AG04450 (cell line): ENCODE data around the gene DBX2. TPM values are rescaled to one million over a fixed set of nuclear protein-coding genes. Genes with fewer than 3 reads are reported as not detected.
"Not testable (repeated sequence)": the region's sequence is repeated elsewhere in the genome, so short reads cannot be mapped to it uniquely, and the experiment has no call there.

Experiments
- CTCF ChIA-PET: fragments of 300-600, 350-600 bp; formaldehyde crosslinking; extraction: SDS; loops from one replicate; lab custom pipeline; 2022; ENCODE audit warnings: antibody characterized with exemption, inconsistent platforms; lab: Charles Lee
- POLR2A ChIA-PET: fragments of 350-600 bp; formaldehyde crosslinking; extraction: SDS; loops from one replicate; lab custom pipeline; 2021; ENCODE audit warnings: antibody characterized with exemption, inconsistent platforms; lab: Yijun Ruan, JAX
- DNase-seq: peaks from one replicate; pipeline ENCODE4 v3.0.0-alpha.2; 2011; ENCODE audit warnings: low read depth, low spot score
- H3K27ac ChIP-seq: one replicate; pipeline ENCODE4 v1.5.1; 2012; ENCODE audit warnings: low read depth, low read length, control low read depth
- H3K27me3 ChIP-seq: one replicate; pipeline ENCODE4 v1.6.0; 2012; ENCODE audit warnings: low read length; ENCODE audit not compliant: control insufficient read depth, insufficient read depth
- H3K4me3 ChIP-seq: 2 replicates; pipeline ENCODE4 v1.5.1; 2011; ENCODE audit warnings: mild to moderate bottlenecking, low read depth, low read length, control low read depth
- H3K9me3 ChIP-seq: 2 replicates; pipeline ENCODE4 v1.5.1; 2012; ENCODE audit warnings: low read length; ENCODE audit not compliant: control insufficient read depth, insufficient read depth
- CTCF ChIP-seq: IDR thresholded peaks from 2 replicates; pipeline ENCODE4 v1.5.1; 2011; ENCODE audit warnings: low read depth, low read length, control low read depth, inconsistent platforms
- polyA plus RNA-seq: library from polyadenylated mRNA; depleted of rRNA; stranded (reverse); fragments of >200 nt; gene quantifications from 2 replicates; pipeline ENCODE4 v1.2.3, GENCODE V29; 2011

DBX2 gene
- polyA plus RNA-seq, 1 experiment: not detected

- ChIA-PET CTCF (interaction anchor here (1.0 kb wide), 1 partner anchor 64 kb away, joined by 3 read pairs; no protein-coding TSS in a partner anchor), POLR2A (no interaction called here)
- Histone ChIP-seq H3K27me3 (no peaks in the 10 kb centered on the region), H3K9me3 (no peaks in the 10 kb centered on the region), H3K4me3 (no peak overlapping the region), H3K27ac (no peak overlapping the region)
- no peak for DNase-seq
- no peak for TF ChIP-seq CTCF
Measured at GRCh38 chr12:45012749-45013148, 38.1 kb downstream of the DBX2 start.

DNA sequence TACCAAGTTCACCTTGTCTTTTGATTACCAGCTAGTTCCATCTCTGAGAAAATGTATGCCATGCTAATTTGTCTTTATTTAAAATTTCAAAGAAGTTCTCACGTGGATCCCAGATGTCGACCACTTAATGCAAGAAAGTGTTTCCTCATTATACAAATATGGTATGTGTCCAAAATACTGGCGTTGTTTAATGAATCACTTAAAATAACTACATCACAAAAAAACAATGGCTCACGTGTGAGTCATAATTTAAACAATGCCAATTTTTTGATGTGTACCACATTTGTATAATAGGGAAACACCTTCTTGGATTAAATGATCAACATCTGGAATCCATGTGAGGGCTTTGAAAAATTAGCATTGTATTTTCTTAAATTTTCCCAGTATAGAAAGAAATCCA lies 40.8 kb downstream of the DBX2 start:
- no peak overlapping the region for H3K27ac ChIP-seq
- H3K9me3 ChIP-seq: no peaks in the 10 kb centered on the region
- no peak for DNase-seq
- ChIA-PET CTCF (no interaction called here), POLR2A (no interaction called here)
- no peaks in the 10 kb centered on the region for H3K27me3 ChIP-seq
- TF ChIP-seq CTCF: no peak
- no peak overlapping the region for H3K4me3 ChIP-seq

GRCh38 chr12:45008211-45008610 lies 42.7 kb downstream of the DBX2 start:
- Histone ChIP-seq H3K27me3 (no peaks in the 10 kb centered on the region), H3K27ac (no peak overlapping the region), H3K4me3 (no peak overlapping the region), H3K9me3 (no peaks in the 10 kb centered on the region)
- DNase-seq: no peak
- ChIA-PET POLR2A (no interaction called here), CTCF (no interaction called here)
- no peak for TF ChIP-seq CTCF

- Histone ChIP-seq H3K9me3 (no peaks in the 10 kb centered on the region), H3K4me3 (no peak overlapping the region), H3K27ac (no peak overlapping the region), H3K27me3 (no peaks in the 10 kb centered on the region)
- no peak for TF ChIP-seq CTCF
- ChIA-PET POLR2A (no interaction called here), CTCF (no interaction called here)
- DNase-seq: no peak
Measured at GRCh38 chr12:44999355-44999754, 51.5 kb downstream of the DBX2 start.

DNA sequence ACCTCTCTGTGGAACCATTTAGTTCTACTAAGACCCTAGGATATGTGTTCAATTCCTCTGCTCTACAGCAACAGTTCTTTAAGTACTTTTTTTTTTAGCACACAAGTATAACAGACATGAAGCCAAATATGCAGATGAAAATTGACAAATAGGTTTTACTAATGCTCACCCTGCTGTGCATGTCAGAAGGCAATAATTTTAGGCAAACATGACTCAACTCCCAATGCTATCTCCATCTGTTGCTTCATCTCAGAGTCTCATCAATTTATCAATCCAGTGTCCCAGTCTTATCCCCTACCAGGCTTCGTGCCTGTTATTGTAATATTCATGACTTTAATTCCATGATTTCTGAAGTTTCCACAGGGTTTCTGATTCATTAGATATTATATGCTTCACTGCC lies 57.7 kb downstream of the DBX2 start:
- H3K27me3 ChIP-seq: no peaks in the 10 kb centered on the region
- no peaks in the 10 kb centered on the region for H3K9me3 ChIP-seq
- no peak for TF ChIP-seq CTCF
- no peak overlapping the region for H3K27ac ChIP-seq
- no peak for DNase-seq
- ChIA-PET CTCF (no interaction called here), POLR2A (no interaction called here)
- H3K4me3 ChIP-seq: no peak overlapping the region

DNA sequence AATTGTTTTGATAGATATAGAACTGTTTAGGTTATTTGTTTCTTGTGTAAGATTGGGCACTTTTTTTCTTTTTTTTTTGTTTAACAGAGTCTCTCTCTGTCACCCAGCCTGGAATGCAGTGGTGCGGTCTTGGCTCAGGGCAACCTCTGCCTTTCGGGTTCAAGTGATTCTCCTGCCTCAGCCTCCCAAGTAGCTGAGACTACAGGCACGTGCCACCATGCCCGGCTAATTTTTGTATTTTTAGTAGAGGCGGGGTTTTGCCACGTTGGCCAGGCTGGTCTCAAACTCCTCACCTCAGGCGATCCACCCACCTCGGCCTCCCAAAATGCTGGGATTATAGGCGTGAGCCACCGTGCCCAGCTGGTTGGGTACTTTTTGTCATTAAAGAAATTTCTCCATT lies 66.0 kb downstream of the DBX2 start:
- H3K4me3 ChIP-seq, H3K27me3 ChIP-seq, DNase-seq, H3K27ac ChIP-seq, POLR2A ChIA-PET, H3K9me3 ChIP-seq: not testable (repeated sequence)
- CTCF ChIA-PET: interaction anchor here (1.4 kb wide), 1 partner anchor 37 kb away, joined by 4 read pairs; no protein-coding TSS in a partner anchor
